ENCODE measurements around the gene THUMPD3.

Gene THUMPD3

DNA sequence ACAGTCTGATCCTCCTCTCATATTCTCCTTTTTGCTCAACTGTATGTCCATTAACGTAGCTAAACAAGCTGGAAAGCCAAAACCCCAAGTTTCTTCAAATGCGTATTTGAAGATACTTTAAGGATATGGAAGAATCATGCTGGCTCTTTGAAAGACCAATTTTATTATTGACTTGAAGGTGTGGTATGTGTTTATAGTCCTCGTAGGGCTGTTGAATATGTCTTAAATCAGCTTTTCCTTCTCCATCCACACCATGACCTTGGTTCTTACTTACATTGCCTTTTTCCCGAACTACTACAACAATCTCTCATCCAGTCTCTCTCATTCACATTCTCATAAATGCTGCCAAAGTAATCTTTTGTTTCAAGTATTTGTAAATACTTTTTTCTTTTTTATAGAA is 19.7 kb upstream of the THUMPD3 start:
- TF ChIP-seq, protein P1, sequence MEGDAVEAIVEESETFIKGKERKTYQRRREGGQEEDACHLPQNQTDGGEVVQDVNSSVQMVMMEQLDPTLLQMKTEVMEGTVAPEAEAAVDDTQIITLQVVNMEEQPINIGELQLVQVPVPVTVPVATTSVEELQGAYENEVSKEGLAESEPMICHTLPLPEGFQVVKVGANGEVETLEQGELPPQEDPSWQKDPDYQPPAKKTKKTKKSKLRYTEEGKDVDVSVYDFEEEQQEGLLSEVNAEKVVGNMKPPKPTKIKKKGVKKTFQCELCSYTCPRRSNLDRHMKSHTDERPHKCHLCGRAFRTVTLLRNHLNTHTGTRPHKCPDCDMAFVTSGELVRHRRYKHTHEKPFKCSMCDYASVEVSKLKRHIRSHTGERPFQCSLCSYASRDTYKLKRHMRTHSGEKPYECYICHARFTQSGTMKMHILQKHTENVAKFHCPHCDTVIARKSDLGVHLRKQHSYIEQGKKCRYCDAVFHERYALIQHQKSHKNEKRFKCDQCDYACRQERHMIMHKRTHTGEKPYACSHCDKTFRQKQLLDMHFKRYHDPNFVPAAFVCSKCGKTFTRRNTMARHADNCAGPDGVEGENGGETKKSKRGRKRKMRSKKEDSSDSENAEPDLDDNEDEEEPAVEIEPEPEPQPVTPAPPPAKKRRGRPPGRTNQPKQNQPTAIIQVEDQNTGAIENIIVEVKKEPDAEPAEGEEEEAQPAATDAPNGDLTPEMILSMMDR (IDR thresholded peaks at IDR 0.05; ENCODE audit: control extremely low read depth, extremely low read depth, low read depth, missing control alignments) = no peak
- no peak for DNase-seq (ENCODE audit: extremely low spot score)
- POLR2A ChIA-PET = no interaction called here
- CTCF ChIA-PET = interaction anchor here (1.8 kb wide), 1 partner anchor 9 kb away, joined by 11 read pairs; no protein-coding TSS in a partner anchor

DNA sequence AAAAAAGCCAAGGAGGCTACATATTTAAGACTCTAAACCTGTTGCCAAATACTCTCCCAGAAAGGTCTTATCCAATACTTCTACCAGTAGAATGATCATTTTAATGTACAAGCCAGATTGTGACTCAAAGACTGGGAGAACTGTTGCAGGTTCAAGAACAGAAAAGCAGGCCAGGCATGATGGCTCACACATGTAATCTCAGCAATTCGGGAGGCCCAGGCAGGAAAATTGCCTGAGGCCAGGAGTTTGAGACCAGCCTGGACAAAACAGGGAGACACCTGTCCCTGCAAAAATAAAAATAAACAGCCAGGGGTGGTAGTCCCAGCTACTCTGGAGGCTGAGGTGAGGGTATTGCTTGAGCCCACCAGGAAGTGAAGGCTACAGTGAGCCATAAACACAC is 17.8 kb upstream of the THUMPD3 start:
- TF ChIP-seq, protein P1 (IDR thresholded peaks at IDR 0.05; ENCODE audit: control extremely low read depth, extremely low read depth, low read depth, missing control alignments) = no peak
- POLR2A ChIA-PET = no interaction called here
- DNase-seq (ENCODE audit: extremely low spot score) = no peak
- CTCF ChIA-PET = no interaction called here

DNA sequence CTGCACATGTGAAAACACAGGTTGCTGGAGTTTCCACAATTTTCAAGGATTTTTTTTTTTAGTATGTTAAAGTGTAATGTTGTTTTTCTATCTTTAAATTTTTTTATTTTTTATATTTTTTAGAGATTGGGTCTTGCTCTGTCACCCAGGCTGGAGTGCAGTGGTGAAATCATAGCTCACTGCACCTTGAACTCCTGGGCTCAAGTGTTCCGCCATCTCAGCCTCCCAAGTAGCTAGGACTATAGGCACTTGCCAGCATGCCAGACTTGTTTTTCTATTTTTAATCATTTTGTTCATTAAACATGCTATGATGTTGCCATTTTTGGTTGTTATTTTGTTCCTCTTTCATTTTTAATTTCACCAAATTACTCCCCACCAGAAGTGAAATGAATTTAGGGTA is 16.7 kb upstream of the THUMPD3 start:
- ChIA-PET POLR2A (no interaction called here), CTCF (no interaction called here)
- DNase-seq (ENCODE audit: extremely low spot score) = no peak
- TF ChIP-seq, protein P1 (IDR thresholded peaks at IDR 0.05; ENCODE audit: control extremely low read depth, extremely low read depth, low read depth, missing control alignments) = no peak

DNA sequence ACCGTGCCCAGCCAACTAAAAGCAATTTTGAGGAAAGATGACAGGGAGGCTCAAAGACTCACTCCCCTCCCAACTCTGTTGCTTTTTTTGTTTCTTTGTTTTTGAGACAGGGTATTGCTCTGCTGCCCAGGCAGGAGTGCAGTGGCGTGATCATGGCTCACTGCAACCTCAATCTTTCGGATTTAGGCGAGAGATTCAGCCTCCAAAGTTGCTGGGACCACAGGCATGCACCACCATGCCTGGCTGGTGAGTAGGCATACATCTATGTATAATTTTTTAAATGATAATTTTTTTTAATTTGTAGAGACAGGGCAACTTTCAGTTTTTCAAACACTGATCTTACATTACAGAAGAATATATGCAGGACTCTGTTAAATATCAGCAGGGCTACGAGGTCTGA is 15.8 kb upstream of the THUMPD3 start:
- POLR2A ChIA-PET = no interaction called here
- TF ChIP-seq, protein P1 (IDR thresholded peaks at IDR 0.05; ENCODE audit: control extremely low read depth, extremely low read depth, low read depth, missing control alignments) = no peak
- no peak for DNase-seq (ENCODE audit: extremely low spot score)
- CTCF ChIA-PET = interaction anchor here (0.8 to 1.2 kb wide), 3 partner anchors 9 to 332 kb away, joined by 3 to 4 read pairs (median 3); no protein-coding TSS in a partner anchor

DNA sequence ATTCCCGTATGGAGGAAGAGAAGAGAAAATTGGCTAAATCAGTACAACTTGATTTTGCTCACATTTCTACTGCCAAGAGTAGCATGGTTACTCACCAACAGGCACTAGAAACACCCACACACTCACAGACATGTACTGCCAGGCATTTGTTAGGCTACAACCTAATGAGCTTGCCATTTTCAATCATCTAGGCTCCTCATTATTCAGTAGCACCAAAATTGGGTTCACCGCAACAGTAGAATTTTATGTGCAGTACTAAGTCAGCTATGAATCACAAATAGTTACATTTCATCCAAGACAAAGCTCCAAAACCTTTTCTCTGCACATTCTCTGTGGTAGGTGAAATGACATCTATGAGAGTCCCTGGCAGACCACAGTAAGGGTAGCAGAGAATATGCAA is 15.0 kb upstream of the THUMPD3 start:
- POLR2A ChIA-PET = no interaction called here
- DNase-seq (ENCODE audit: extremely low spot score) = no peak
- TF ChIP-seq, protein P1 (IDR thresholded peaks at IDR 0.05; ENCODE audit: control extremely low read depth, extremely low read depth, low read depth, missing control alignments) = no peak
- CTCF ChIA-PET = interaction anchor here (0.8 to 3.2 kb wide), 3 partner anchors 9 to 333 kb away, joined by 3 to 13 read pairs (median 3); no protein-coding TSS in a partner anchor

DNA sequence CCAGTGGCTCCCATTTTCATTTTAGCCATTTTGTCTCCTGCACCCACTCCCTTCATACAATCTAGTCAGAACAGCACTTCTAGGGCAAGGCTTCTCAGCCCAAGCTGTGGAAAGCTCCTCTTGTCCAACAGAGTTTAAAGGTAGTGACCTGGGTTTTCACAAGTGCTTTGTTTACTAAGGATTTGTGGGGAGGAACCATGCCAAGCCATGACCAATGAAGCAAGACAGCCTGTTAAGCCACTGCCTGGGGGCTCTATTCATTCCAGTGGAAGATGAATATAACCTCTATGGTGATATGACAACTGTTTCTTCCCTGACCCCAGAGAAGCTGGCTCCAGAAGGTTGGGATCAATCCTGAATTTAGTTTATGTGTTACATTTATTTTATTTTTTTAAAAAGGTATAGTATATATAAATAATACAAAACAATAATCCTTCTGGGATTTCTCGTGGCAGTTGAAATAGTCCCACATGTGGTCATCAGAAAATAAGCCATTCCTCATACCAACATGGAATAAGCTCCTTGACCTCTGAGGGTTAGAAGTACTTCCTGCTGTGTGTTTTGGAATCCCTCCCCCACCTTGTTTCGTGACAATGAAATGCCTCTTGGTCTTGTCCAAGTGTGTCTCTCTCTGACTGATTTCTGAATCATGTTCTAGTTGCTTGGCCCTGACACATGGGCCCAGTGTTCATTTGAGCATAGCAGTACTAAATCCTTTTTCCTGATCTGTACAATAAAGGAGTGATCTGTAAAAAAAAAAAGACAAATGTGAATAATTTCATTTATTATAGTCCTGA is 13.3 kb upstream of the THUMPD3 start:
- TF ChIP-seq, protein P1 (IDR thresholded peaks at IDR 0.05; ENCODE audit: control extremely low read depth, extremely low read depth, low read depth, missing control alignments) = no peak
- CTCF ChIA-PET = interaction anchor here (1.0 to 3.2 kb wide), 3 partner anchors 10 to 154 kb away, joined by 3 to 13 read pairs (median 3); no protein-coding TSS in a partner anchor
- POLR2A ChIA-PET = no interaction called here

More for the DNA sequence above, 13.3 kb upstream of the THUMPD3 start:
- DNase-seq (ENCODE audit: extremely low spot score) = no peak

All from GM10248 (cell line).